GM21528 (cell line): Measurements from ENCODE around the gene PARD3.
"Not testable (repeated sequence)": the region's sequence is repeated elsewhere in the genome, so short reads cannot be mapped to it uniquely, and the experiment has no call there.

Source experiments
- ATAC-seq: cut with Tn5 transposase; IDR thresholded peaks from one replicate; pipeline ENCODE4 v1.9.1; 2021; ENCODE audit warnings: mild to moderate bottlenecking, moderate library complexity; ENCODE audit not compliant: unreplicated experiment, low FRiP score

The PARD3 gene

GRCh38 chr10:34446049-34446448 is 369.0 kb downstream of the PARD3 start:
- no peak for ATAC-seq

GRCh38 chr10:34444223-34445183 is 370.6 kb downstream of the PARD3 start:
- no peak for ATAC-seq

- not testable (repeated sequence) for ATAC-seq
Measured at GRCh38 chr10:34439386-34439785, 375.7 kb downstream of the PARD3 start.

- ATAC-seq: no peak
Measured at GRCh38 chr10:34438741-34439140, 376.4 kb downstream of the PARD3 start.

GRCh38 chr10:34437906-34438305 is 377.2 kb downstream of the PARD3 start:
- ATAC-seq: no peak

GRCh38 chr10:34434119-34434594 is 380.9 kb downstream of the PARD3 start:
- ATAC-seq: no peak

- no peak for ATAC-seq
Measured at GRCh38 chr10:34433241-34434076, 381.6 kb downstream of the PARD3 start.

- no peak for ATAC-seq
Measured at GRCh38 chr10:34432589-34432988, 382.5 kb downstream of the PARD3 start.

- no peak for ATAC-seq
Measured at GRCh38 chr10:34430685-34431084, 384.4 kb downstream of the PARD3 start.

GRCh38 chr10:34428501-34428900 is 386.6 kb downstream of the PARD3 start:
- ATAC-seq: no peak

- no peak for ATAC-seq
Measured at GRCh38 chr10:34427911-34428216, 387.2 kb downstream of the PARD3 start.

- not testable (repeated sequence) for ATAC-seq
Measured at GRCh38 chr10:34427158-34427910, 387.8 kb downstream of the PARD3 start.

- ATAC-seq: not testable (repeated sequence)
Measured at GRCh38 chr10:34426538-34427157, 388.4 kb downstream of the PARD3 start.

- ATAC-seq: no peak
Measured at GRCh38 chr10:34426041-34426440, 389.1 kb downstream of the PARD3 start.

GRCh38 chr10:34423673-34424625 is 391.1 kb downstream of the PARD3 start:
- ATAC-seq: no peak

- no peak for ATAC-seq
Measured at GRCh38 chr10:34420795-34421194, 394.3 kb downstream of the PARD3 start.

GRCh38 chr10:34420273-34420672 is 394.8 kb downstream of the PARD3 start:
- ATAC-seq: no peak

- ATAC-seq: no peak
Measured at GRCh38 chr10:34415039-34415438, 400.1 kb downstream of the PARD3 start.
